ENCODE results near the gene SLCO1B1.

- TF ChIP-seq CTCF (optimal IDR thresholded peaks at IDR 0.05 in 1 of 3, IDR thresholded peaks at IDR 0.05 in 1 of 3, conservative IDR thresholded peaks at IDR 0.05 in 1 of 3; ENCODE audit: extremely low read depth in 1 of 3, insufficient read depth in 2 of 3, low read length in 3 of 3) (no peak), EZH2 (IDR thresholded peaks at IDR 0.05; ENCODE audit: low read length) (no peak)
Measured at GRCh38 chr12:21220266-21220665, 89.3 kb downstream of the SLCO1B1 start.

Data from keratinocyte (primary cell).